ENCODE data around the gene FBXW11.

GRCh38 chr5:171872666-171873065 is 133.8 kb downstream of the FBXW11 start:
- TF ChIP-seq POLR2A (IDR thresholded peaks at IDR 0.05): no peak
- TF ChIP-seq, protein P1, sequence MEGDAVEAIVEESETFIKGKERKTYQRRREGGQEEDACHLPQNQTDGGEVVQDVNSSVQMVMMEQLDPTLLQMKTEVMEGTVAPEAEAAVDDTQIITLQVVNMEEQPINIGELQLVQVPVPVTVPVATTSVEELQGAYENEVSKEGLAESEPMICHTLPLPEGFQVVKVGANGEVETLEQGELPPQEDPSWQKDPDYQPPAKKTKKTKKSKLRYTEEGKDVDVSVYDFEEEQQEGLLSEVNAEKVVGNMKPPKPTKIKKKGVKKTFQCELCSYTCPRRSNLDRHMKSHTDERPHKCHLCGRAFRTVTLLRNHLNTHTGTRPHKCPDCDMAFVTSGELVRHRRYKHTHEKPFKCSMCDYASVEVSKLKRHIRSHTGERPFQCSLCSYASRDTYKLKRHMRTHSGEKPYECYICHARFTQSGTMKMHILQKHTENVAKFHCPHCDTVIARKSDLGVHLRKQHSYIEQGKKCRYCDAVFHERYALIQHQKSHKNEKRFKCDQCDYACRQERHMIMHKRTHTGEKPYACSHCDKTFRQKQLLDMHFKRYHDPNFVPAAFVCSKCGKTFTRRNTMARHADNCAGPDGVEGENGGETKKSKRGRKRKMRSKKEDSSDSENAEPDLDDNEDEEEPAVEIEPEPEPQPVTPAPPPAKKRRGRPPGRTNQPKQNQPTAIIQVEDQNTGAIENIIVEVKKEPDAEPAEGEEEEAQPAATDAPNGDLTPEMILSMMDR (IDR thresholded peaks at IDR 0.05): no peak
- TF ChIP-seq POLR2AphosphoS5 (IDR thresholded peaks at IDR 0.05): no peak
